HepG2 (cell line): ENCODE results near the gene HRC. TPM values are rescaled to one million over a fixed set of nuclear protein-coding genes. Genes with fewer than 3 reads are reported as not detected.
A peak's percentile ranks its signal among the peaks of the same experiment; 100 is the strongest.

Source experiments
- BCL3 ChIP-seq: sonication (generic); formaldehyde crosslinking; IDR thresholded peaks from 2 replicates; pipeline ENCODE4 v1.5.1; 2020; ENCODE audit warnings: mild to moderate bottlenecking, missing genetic modification reagents, moderate library complexity
- E2F5 ChIP-seq: sonication (generic); formaldehyde crosslinking; conservative IDR thresholded peaks from 2 replicates; pipeline ENCODE4 v1.4.0; 2020; ENCODE audit warnings: missing genetic modification reagents
- MED8 ChIP-seq: sonication (generic); formaldehyde crosslinking; IDR thresholded peaks from 2 replicates; pipeline ENCODE4 v1.8.1; 2023; ENCODE audit warnings: mild to moderate bottlenecking, missing genetic modification reagents; ENCODE audit not compliant: insufficient replicate concordance
- MTERF4 ChIP-seq: sonication (generic); formaldehyde crosslinking; IDR thresholded peaks from 2 replicates; pipeline ENCODE4 v1.8.0; 2023; ENCODE audit warnings: mild to moderate bottlenecking, missing genetic modification reagents
- MZF1 ChIP-seq: sonication (generic); formaldehyde crosslinking; IDR thresholded peaks from 2 replicates; pipeline ENCODE4 v1.8.1; 2023; ENCODE audit warnings: mild to moderate bottlenecking, missing genetic modification reagents, borderline replicate concordance
- PRDM10 ChIP-seq: sonication (generic); formaldehyde crosslinking; IDR thresholded peaks from 2 replicates; pipeline ENCODE4 v1.4.0; 2020; ENCODE audit warnings: low read depth, missing genetic modification reagents
- ZFP41 ChIP-seq: sonication (generic); formaldehyde crosslinking; IDR thresholded peaks from 2 replicates; pipeline ENCODE4 v1.4.0; 2020; ENCODE audit warnings: mild to moderate bottlenecking, missing genetic modification reagents, borderline replicate concordance
- polyA plus RNA-seq, 8 experiments: library from polyadenylated mRNA; depleted of rRNA in 3 of 8; stranded (reverse) in 7 of 8; unstranded in 1 of 8; fragments of >200 nt; fragmentation: Illumina TruSeq in 4 of 8; extraction: Trizol in 4 of 8; gene quantifications; 2 replicates each; pipeline versions ENCODE4 v1.2.1 to v1.2.3, GENCODE V29; 2011 to 2016; ENCODE audit warnings: low read depth in 4 of 8, missing spikeins in 1 of 8, mixed read lengths in 1 of 8; ENCODE audit not compliant: insufficient read depth in 1 of 8
- total RNA-seq, 5 experiments: library from RNA; depleted of rRNA; stranded (reverse); fragments of >200 nt; fragmentation: Illumina TruSeq; extraction: Trizol; gene quantifications; 2 replicates each; pipeline ENCODE4 v1.2.3, GENCODE V29; 2016; ENCODE audit warnings: low read depth in 1 of 5

The HRC gene
- total and polyA plus RNA-seq, 2 of the 13 experiments (the other 11 are each of a cell fraction or from before 2014, with no cell fraction given), result 3.6 to 15.4 TPM

GRCh38 chr19:49114630-49115363 is 40.4 kb downstream of the HRC start (continued):
- TF ChIP-seq MTERF4 (no peak), E2F5 (CRISPR knock-in tag) (no peak), ZFP41 (CRISPR knock-in tag) (no peak), BCL3 (CRISPR knock-in tag) (peak; percentile 12; the same call in 1 of the 2 replicates), MZF1 (CRISPR knock-in tag) (peak; percentile 72; the same call in 1 of the 2 replicates), PRDM10 (CRISPR knock-in tag) (peak; percentile 69; the same call in 1 of the 2 replicates), MED8 (no peak)
